Sigmoid colon (tissue), 7 donors: Measurements from ENCODE around the gene WNT3. TPM values are rescaled to one million over a fixed set of nuclear protein-coding genes. Genes with fewer than 3 reads are reported as not detected.

Experiments
- DNase-seq: peaks from one replicate; pipeline ENCODE4 v3.0.0-alpha.2; 2019
- H3K27ac ChIP-seq, 4 donors: fragments of 200-600 bp; sonication (generic); one replicate each; pipeline ENCODE4 v1.5.1; 2016 to 2019; ENCODE audit warnings: mild to moderate bottlenecking in 1 of 4
- H3K27me3 ChIP-seq, 3 donors: fragments of 200-600 bp; sonication (generic); one replicate each; pipeline ENCODE4 v1.5.1; 2019; ENCODE audit warnings: mild to moderate bottlenecking in 1 of 3
- H3K36me3 ChIP-seq, 4 donors: fragments of 200-600 bp; sonication (generic); one replicate each; pipeline ENCODE4 v1.5.1; 2016 to 2019
- H3K4me1 ChIP-seq, 4 donors: fragments of 200-600 bp; sonication (generic); one replicate each; pipeline ENCODE4 v1.5.1; 2017 to 2019
- H3K4me3 ChIP-seq, 4 donors: fragments of 200-600 bp; sonication (generic); one replicate each; pipeline ENCODE4 v1.5.1; 2017 to 2019; ENCODE audit warnings: mild to moderate bottlenecking in 2 of 4, moderate library complexity in 1 of 4
- H3K9me3 ChIP-seq, 4 donors: fragments of 200-600 bp in 3 of 4; sonication (generic) in 3 of 4; one replicate each; pipeline versions ENCODE4 v1.5.1 to v1.6.1; 2013 to 2019
- CTCF ChIP-seq, 4 experiments: fragments of 450-650 bp in 3 of 4; fragments of 200-600 bp in 1 of 4; IDR thresholded peaks; one replicate each; pipeline ENCODE4 v1.5.1; 2016 to 2019; ENCODE audit warnings: antibody characterized with exemption in 4 of 4, mild to moderate bottlenecking in 3 of 4, moderate library complexity in 2 of 4
- EP300 ChIP-seq, 4 donors: sonication (generic); formaldehyde crosslinking; IDR thresholded peaks; one replicate each; pipeline ENCODE4 v1.6.1; 2017; ENCODE audit warnings: antibody characterized with exemption in 4 of 4
- POLR2A ChIP-seq, 2 donors: fragments of 450-650 bp; IDR thresholded peaks; one replicate each; pipeline ENCODE4 v1.6.1; 2016; ENCODE audit warnings: antibody characterized with exemption in 2 of 2, mild to moderate bottlenecking in 2 of 2, moderate library complexity in 2 of 2
- POLR2AphosphoS5 ChIP-seq, 4 donors: sonication (generic); formaldehyde crosslinking; IDR thresholded peaks; one replicate each; pipeline ENCODE4 v1.6.1; 2017; ENCODE audit warnings: antibody characterized with exemption in 4 of 4
- WGBS, 2 donors: extraction: QIAGEN DNeasy Blood & Tissue Kit; methylation state at CpG; one replicate each; pipeline ENCODE4 v1.1.7; 2013; 5-methylcytosine and 5-hydroxymethylcytosine counted together
- intact Hi-C: fragments of 100-400 bp; cut with DNase I; formaldehyde crosslinking; loops from one replicate; pipeline ENCODE4 v1.15.1; 2023
- polyA plus RNA-seq, 3 donors: library from polyadenylated mRNA; stranded (reverse); fragments of 200-250 nt; gene quantifications; one replicate each; pipeline ENCODE4 v1.2.3, GENCODE V29; 2013
- total RNA-seq, 4 donors: library from RNA; depleted of rRNA; stranded (reverse); fragments of >200 nt; gene quantifications; one replicate each; pipeline ENCODE4 v1.1.0, GENCODE V29; 2016
- donor health status: healthy with polysubstance abuse.
- donor health status: Bipolar disorder and iron deficiency.
- donor health status: healthy.

Gene WNT3
- total and polyA plus RNA-seq, 7 donors = under 0.01 to 0.71 (median 0.52) TPM; not detected in 1

GRCh38 chr17:46730026-46730425 lies 88.5 kb downstream of the WNT3 start:
- DNase-seq = no peak
- WGBS, 2 donors = 96 to 97% methylated on average over 2 of the region's 2 CpGs
- Histone ChIP-seq H3K4me1 (no peaks in the 10 kb centered on the region), H3K9me3 (no peaks in the 10 kb centered on the region), H3K27me3 (no peaks in the 10 kb centered on the region), H3K36me3 (peaks cover 0 to 35% (median 0%) of the 10 kb centered on the region in 4 donors), H3K27ac (no peak overlapping the region), H3K4me3 (no peak overlapping the region)
- intact Hi-C loops = no loop called here
- TF ChIP-seq CTCF (IDR thresholded peaks at IDR 0.05) = no peak
- TF ChIP-seq EP300 (IDR thresholded peaks at IDR 0.05) = no peak
- no peak for TF ChIP-seq POLR2AphosphoS5 (IDR thresholded peaks at IDR 0.05)
- TF ChIP-seq POLR2A (IDR thresholded peaks at IDR 0.05) = no peak

GRCh38 chr17:46727572-46728348 lies 90.7 kb downstream of the WNT3 start:
- no peak overlapping the region for H3K4me3 ChIP-seq
- no peak for DNase-seq
- no peak for TF ChIP-seq CTCF (IDR thresholded peaks at IDR 0.05)
- no peak for TF ChIP-seq POLR2AphosphoS5 (IDR thresholded peaks at IDR 0.05)
- 92 to 96% methylated on average over 4 of the region's 4 CpGs for WGBS, 2 donors
- intact Hi-C loops = no loop called here
- no peaks in the 10 kb centered on the region for H3K27me3 ChIP-seq
- H3K36me3 ChIP-seq = peaks cover 0 to 33% (median 0%) of the 10 kb centered on the region in 4 donors
- H3K4me1 ChIP-seq = no peaks in the 10 kb centered on the region
- H3K27ac ChIP-seq = no peak overlapping the region
- H3K9me3 ChIP-seq = no peaks in the 10 kb centered on the region

- intact Hi-C loops = no loop called here
- no peaks in the 10 kb centered on the region for H3K27me3 ChIP-seq
- TF ChIP-seq CTCF (IDR thresholded peaks at IDR 0.05) (no peak), POLR2AphosphoS5 (IDR thresholded peaks at IDR 0.05) (no peak), EP300 (IDR thresholded peaks at IDR 0.05) (no peak), POLR2A (IDR thresholded peaks at IDR 0.05) (no peak)
- H3K4me3 ChIP-seq = no peak overlapping the region
- no peaks in the 10 kb centered on the region for H3K9me3 ChIP-seq
- H3K4me1 ChIP-seq = no peaks in the 10 kb centered on the region
- 85 to 90% methylated on average over 3 of the region's 3 CpGs for WGBS, 2 donors
- H3K36me3 ChIP-seq = peaks cover 0 to 31% (median 0%) of the 10 kb centered on the region in 4 donors
- no peak for DNase-seq
- H3K27ac ChIP-seq = no peak overlapping the region
Measured at GRCh38 chr17:46726206-46726605, 92.3 kb downstream of the WNT3 start.

GRCh38 chr17:46722662-46723285 lies 95.7 kb downstream of the WNT3 start:
- intact Hi-C loops = no loop called here
- TF ChIP-seq CTCF (IDR thresholded peaks at IDR 0.05) (no peak), POLR2AphosphoS5 (IDR thresholded peaks at IDR 0.05) (no peak), EP300 (IDR thresholded peaks at IDR 0.05) (no peak), POLR2A (IDR thresholded peaks at IDR 0.05) (no peak)
- 70 to 80% methylated on average over 7 of the region's 7 CpGs for WGBS, 2 donors
- Histone ChIP-seq H3K36me3 (peaks cover 0 to 18% (median 0%) of the 10 kb centered on the region in 4 donors), H3K27ac (no peak overlapping the region), H3K27me3 (no peaks in the 10 kb centered on the region), H3K9me3 (no peaks in the 10 kb centered on the region), H3K4me3 (no peak overlapping the region), H3K4me1 (no peaks in the 10 kb centered on the region)
- no peak for DNase-seq
